ENCODE data around the gene TES. TPM values are rescaled to one million over a fixed set of nuclear protein-coding genes. Genes with fewer than 3 reads are reported as not detected.

Gene TES
- total and polyA plus RNA-seq, 5 donors from 2014 or later = 91.6 to 198 (median 188) TPM

GRCh38 chr7:116216956-116217571, 6.7 kb downstream of the TES start:
- peak overlapping the region; percentile 9 to 73 (median 54) for H3K4me3 Mint-ChIP-seq
- H3K9me3 Mint-ChIP-seq = no peaks in the 10 kb centered on the region
- no peaks in the 10 kb centered on the region for H3K27me3 ChIP-seq (ENCODE audit: control insufficient read depth, insufficient read depth, low read length)
- no peaks in the 10 kb centered on the region for H3K36me3 ChIP-seq (ENCODE audit: control insufficient read depth, insufficient read depth, low read length)
- H3K36me3 Mint-ChIP-seq = peaks cover 6% of the 10 kb centered on the region
- H3K9me3 ChIP-seq (ENCODE audit: control insufficient read depth in 2 of 2, low read length in 2 of 2) = no peaks in the 10 kb centered on the region
- no peak overlapping the region for H3K27ac Mint-ChIP-seq
- H3K27me3 Mint-ChIP-seq = no peaks in the 10 kb centered on the region
- DNase-seq = no peak
- H3K4me3 ChIP-seq (ENCODE audit: low read depth, low read length) = peak overlapping the region; percentile 46
- peaks cover 71 to 93% (median 84%) of the 10 kb centered on the region in 4 donors for H3K4me1 Mint-ChIP-seq
- peaks cover 92% of the 10 kb centered on the region for H3K4me1 ChIP-seq (ENCODE audit: control insufficient read depth, insufficient read depth, low read length, poor library complexity, severe bottlenecking)
- H3K27ac ChIP-seq (ENCODE audit: insufficient read depth, low read length, poor library complexity, severe bottlenecking) = no peak overlapping the region
- no peak for ATAC-seq (ENCODE audit: low read depth in 2 of 2)

- H3K27ac Mint-ChIP-seq = peak overlapping the region; percentile 13 to 80 (median 72)
- H3K27me3 Mint-ChIP-seq = no peaks in the 10 kb centered on the region
- H3K36me3 Mint-ChIP-seq = peaks cover 6% of the 10 kb centered on the region
- no peaks in the 10 kb centered on the region for H3K36me3 ChIP-seq (ENCODE audit: control insufficient read depth, insufficient read depth, low read length)
- H3K4me3 ChIP-seq (ENCODE audit: low read depth, low read length) = peak overlapping the region; percentile 46
- no peaks in the 10 kb centered on the region for H3K9me3 Mint-ChIP-seq
- peak overlapping the region; percentile 26 for H3K27ac ChIP-seq (ENCODE audit: insufficient read depth, low read length, poor library complexity, severe bottlenecking)
- peaks cover 73 to 93% (median 81%) of the 10 kb centered on the region in 4 donors for H3K4me1 Mint-ChIP-seq
- peak overlapping the region; percentile 1 to 51 (median 34) for H3K4me3 Mint-ChIP-seq
- H3K4me1 ChIP-seq (ENCODE audit: control insufficient read depth, insufficient read depth, low read length, poor library complexity, severe bottlenecking) = peaks cover 89% of the 10 kb centered on the region
- DNase-seq (no peak), ATAC-seq (ENCODE audit: low read depth in 2 of 2) (no peak)
- H3K27me3 ChIP-seq (ENCODE audit: control insufficient read depth, insufficient read depth, low read length) = no peaks in the 10 kb centered on the region
- H3K9me3 ChIP-seq (ENCODE audit: control insufficient read depth in 2 of 2, low read length in 2 of 2) = no peaks in the 10 kb centered on the region
Observed at GRCh38 chr7:116218051-116218645, 7.8 kb downstream of the TES start.

DNA sequence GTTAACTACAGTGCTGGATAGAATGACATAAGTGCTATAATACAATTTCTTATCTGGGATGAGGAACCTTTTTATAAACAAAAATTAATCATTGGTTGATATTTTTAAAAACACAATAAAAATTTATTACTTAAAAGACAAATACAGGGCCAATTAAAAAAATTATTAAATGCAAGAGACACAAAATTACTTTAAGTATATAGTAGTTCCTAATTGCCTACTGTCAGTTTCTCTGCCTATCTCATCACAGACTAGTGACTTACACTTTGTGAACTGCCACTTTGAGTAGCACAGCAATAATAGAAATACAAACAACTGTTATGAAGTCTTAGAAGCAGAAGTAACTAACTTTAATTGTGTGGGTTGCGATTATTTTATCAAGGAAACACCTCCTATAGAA, 8.4 kb downstream of the TES start:
- H3K27me3 ChIP-seq (ENCODE audit: control insufficient read depth, insufficient read depth, low read length) = no peaks in the 10 kb centered on the region
- H3K4me1 ChIP-seq (ENCODE audit: control insufficient read depth, insufficient read depth, low read length, poor library complexity, severe bottlenecking) = peaks cover 83% of the 10 kb centered on the region
- Mint-ChIP-seq H3K27me3 (no peaks in the 10 kb centered on the region), H3K4me3 (peak overlapping the region in 3 of 4 donors; percentile 8 to 30 (median 19)), H3K27ac (peak overlapping the region in 1 of 3 donors; percentile 80), H3K4me1 (peaks cover 73 to 93% (median 81%) of the 10 kb centered on the region in 4 donors), H3K36me3 (peaks cover 6% of the 10 kb centered on the region), H3K9me3 (no peaks in the 10 kb centered on the region)
- no peaks in the 10 kb centered on the region for H3K9me3 ChIP-seq (ENCODE audit: control insufficient read depth in 2 of 2, low read length in 2 of 2)
- ATAC-seq (ENCODE audit: low read depth in 2 of 2) = no peak
- DNase-seq = no peak
- H3K36me3 ChIP-seq (ENCODE audit: control insufficient read depth, insufficient read depth, low read length) = no peaks in the 10 kb centered on the region
- peak overlapping the region; percentile 26 for H3K27ac ChIP-seq (ENCODE audit: insufficient read depth, low read length, poor library complexity, severe bottlenecking)
- peak overlapping the region; percentile 39 for H3K4me3 ChIP-seq (ENCODE audit: low read depth, low read length)

GRCh38 chr7:116219288-116219687, 8.9 kb downstream of the TES start:
- DNase-seq = no peak
- Mint-ChIP-seq H3K4me3 (peak overlapping the region in 3 of 4 donors; percentile 4 to 19 (median 15)), H3K4me1 (peaks cover 76 to 93% (median 84%) of the 10 kb centered on the region in 4 donors), H3K27me3 (no peaks in the 10 kb centered on the region), H3K36me3 (peaks cover 6% of the 10 kb centered on the region), H3K9me3 (no peaks in the 10 kb centered on the region), H3K27ac (peak overlapping the region; percentile 54 to 80 (median 72))
- peak overlapping the region; percentile 39 for H3K4me3 ChIP-seq (ENCODE audit: low read depth, low read length)
- no peak overlapping the region for H3K27ac ChIP-seq (ENCODE audit: insufficient read depth, low read length, poor library complexity, severe bottlenecking)
- no peaks in the 10 kb centered on the region for H3K27me3 ChIP-seq (ENCODE audit: control insufficient read depth, insufficient read depth, low read length)
- H3K4me1 ChIP-seq (ENCODE audit: control insufficient read depth, insufficient read depth, low read length, poor library complexity, severe bottlenecking) = peaks cover 83% of the 10 kb centered on the region
- ATAC-seq (ENCODE audit: low read depth in 2 of 2) = no peak
- H3K36me3 ChIP-seq (ENCODE audit: control insufficient read depth, insufficient read depth, low read length) = no peaks in the 10 kb centered on the region
- no peaks in the 10 kb centered on the region for H3K9me3 ChIP-seq (ENCODE audit: control insufficient read depth in 2 of 2, low read length in 2 of 2)

DNA sequence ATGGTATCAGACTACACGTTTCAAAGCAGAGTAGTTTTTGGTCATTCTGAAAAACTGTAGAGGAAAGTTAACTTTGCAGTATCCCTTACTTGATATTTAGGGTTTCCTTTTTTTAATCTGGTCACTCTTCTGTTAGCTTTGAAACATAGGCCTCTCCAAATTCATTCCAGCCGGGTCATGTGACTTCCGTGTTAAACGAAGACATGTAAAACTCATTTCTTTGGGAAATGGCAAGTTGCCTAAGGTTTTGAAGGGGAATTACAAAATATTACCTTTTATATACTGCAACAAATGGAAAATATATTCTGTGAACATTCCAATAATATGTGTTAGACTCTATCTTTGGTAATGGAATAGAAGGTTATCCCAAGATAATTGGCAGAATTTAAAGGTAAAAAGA, 9.5 kb downstream of the TES start:
- Mint-ChIP-seq H3K27me3 (no peaks in the 10 kb centered on the region), H3K4me1 (peaks cover 79 to 93% (median 84%) of the 10 kb centered on the region in 4 donors), H3K36me3 (peaks cover 2% of the 10 kb centered on the region), H3K4me3 (peak overlapping the region in 2 of 4 donors; percentile 19 to 36), H3K27ac (peak overlapping the region in 2 of 3 donors; percentile 54 to 80), H3K9me3 (no peaks in the 10 kb centered on the region)
- Histone ChIP-seq H3K9me3 (ENCODE audit: control insufficient read depth in 2 of 2, low read length in 2 of 2) (no peaks in the 10 kb centered on the region), H3K36me3 (ENCODE audit: control insufficient read depth, insufficient read depth, low read length) (no peaks in the 10 kb centered on the region), H3K27ac (ENCODE audit: insufficient read depth, low read length, poor library complexity, severe bottlenecking) (no peak overlapping the region), H3K4me3 (ENCODE audit: low read depth, low read length) (no peak overlapping the region), H3K4me1 (ENCODE audit: control insufficient read depth, insufficient read depth, low read length, poor library complexity, severe bottlenecking) (peaks cover 83% of the 10 kb centered on the region), H3K27me3 (ENCODE audit: control insufficient read depth, insufficient read depth, low read length) (no peaks in the 10 kb centered on the region)
- ATAC-seq (ENCODE audit: low read depth in 2 of 2) (no peak), DNase-seq (no peak)

DNA sequence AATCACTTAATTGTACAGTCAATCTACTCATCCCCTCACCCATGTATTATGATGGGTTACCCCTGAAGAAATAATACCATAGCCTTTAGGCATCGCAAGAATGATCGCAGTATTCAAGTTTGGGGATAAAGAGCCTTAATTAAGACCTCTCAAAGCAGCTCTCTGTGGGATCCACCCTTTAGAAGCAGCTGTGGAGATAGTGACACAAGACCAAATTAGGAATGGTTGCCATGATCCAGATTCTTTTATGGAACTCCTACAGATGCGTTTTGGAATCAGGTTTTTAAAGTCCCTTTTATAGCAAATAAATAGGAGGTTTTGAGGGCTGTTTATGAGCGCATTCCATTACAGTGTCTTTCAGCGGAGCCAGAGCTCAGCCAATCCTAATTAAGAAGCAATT, 12.2 kb downstream of the TES start:
- H3K9me3 ChIP-seq (ENCODE audit: control insufficient read depth in 2 of 2, low read length in 2 of 2) = no peaks in the 10 kb centered on the region
- H3K9me3 Mint-ChIP-seq = no peaks in the 10 kb centered on the region
- peaks cover 75% of the 10 kb centered on the region for H3K4me1 ChIP-seq (ENCODE audit: control insufficient read depth, insufficient read depth, low read length, poor library complexity, severe bottlenecking)

DNA sequence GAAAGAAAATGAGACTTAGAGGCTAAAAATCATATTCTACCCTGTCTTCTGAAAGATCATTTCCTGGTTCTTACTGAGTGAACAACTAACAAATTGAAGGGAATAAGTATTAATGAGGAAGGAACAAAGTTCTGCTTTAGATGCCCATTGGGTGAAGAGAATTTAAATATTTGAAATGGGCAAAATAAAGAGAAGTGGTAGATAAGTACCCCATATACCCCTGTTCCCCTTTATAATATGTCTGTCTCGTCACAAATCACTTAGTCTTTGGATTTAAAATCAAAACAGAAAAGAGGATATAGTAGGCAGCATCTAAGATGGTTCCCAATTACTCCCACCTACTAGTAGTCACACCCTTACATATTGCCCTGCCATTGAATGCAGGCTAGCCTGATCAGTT, 13.2 kb downstream of the TES start:
- DNase-seq (no peak), ATAC-seq (ENCODE audit: low read depth in 2 of 2) (no peak)
- Histone ChIP-seq H3K4me1 (ENCODE audit: control insufficient read depth, insufficient read depth, low read length, poor library complexity, severe bottlenecking) (peaks cover 72% of the 10 kb centered on the region), H3K27ac (ENCODE audit: insufficient read depth, low read length, poor library complexity, severe bottlenecking) (no peak overlapping the region), H3K9me3 (ENCODE audit: control insufficient read depth in 2 of 2, low read length in 2 of 2) (no peaks in the 10 kb centered on the region), H3K27me3 (ENCODE audit: control insufficient read depth, insufficient read depth, low read length) (no peaks in the 10 kb centered on the region), H3K4me3 (ENCODE audit: low read depth, low read length) (no peak overlapping the region), H3K36me3 (ENCODE audit: control insufficient read depth, insufficient read depth, low read length) (no peaks in the 10 kb centered on the region)
- H3K36me3 Mint-ChIP-seq = no peaks in the 10 kb centered on the region
- H3K9me3 Mint-ChIP-seq = no peaks in the 10 kb centered on the region
- H3K4me3 Mint-ChIP-seq = peak overlapping the region in 2 of 4 donors; percentile 7
- H3K27ac Mint-ChIP-seq = peak overlapping the region; percentile 22 to 61 (median 32)
- no peaks in the 10 kb centered on the region for H3K27me3 Mint-ChIP-seq
- H3K4me1 Mint-ChIP-seq = peaks cover 68 to 92% (median 82%) of the 10 kb centered on the region in 4 donors

More for the DNA sequence above, 12.2 kb downstream of the TES start:
- Histone ChIP-seq H3K27me3 (ENCODE audit: control insufficient read depth, insufficient read depth, low read length) (no peaks in the 10 kb centered on the region), H3K36me3 (ENCODE audit: control insufficient read depth, insufficient read depth, low read length) (no peaks in the 10 kb centered on the region), H3K4me3 (ENCODE audit: low read depth, low read length) (no peak overlapping the region), H3K27ac (ENCODE audit: insufficient read depth, low read length, poor library complexity, severe bottlenecking) (no peak overlapping the region)
- no peak for DNase-seq
- H3K27me3 Mint-ChIP-seq = no peaks in the 10 kb centered on the region
- peak overlapping the region in 2 of 4 donors; percentile 7 to 10 for H3K4me3 Mint-ChIP-seq
- H3K27ac Mint-ChIP-seq = peak overlapping the region; percentile 16 to 70 (median 40)
- ATAC-seq (ENCODE audit: low read depth in 2 of 2) = no peak
- no peaks in the 10 kb centered on the region for H3K36me3 Mint-ChIP-seq
- peaks cover 77 to 92% (median 85%) of the 10 kb centered on the region in 4 donors for H3K4me1 Mint-ChIP-seq
